ENCODE data around the gene PCSK5. TPM values are rescaled to one million over a fixed set of nuclear protein-coding genes. Genes with fewer than 3 reads are reported as not detected.

Gene PCSK5
- polyA plus RNA-seq, 1 donor (not counting 4 experiments of a cell fraction or from before 2014, with no cell fraction given) = 1.9 TPM

DNA sequence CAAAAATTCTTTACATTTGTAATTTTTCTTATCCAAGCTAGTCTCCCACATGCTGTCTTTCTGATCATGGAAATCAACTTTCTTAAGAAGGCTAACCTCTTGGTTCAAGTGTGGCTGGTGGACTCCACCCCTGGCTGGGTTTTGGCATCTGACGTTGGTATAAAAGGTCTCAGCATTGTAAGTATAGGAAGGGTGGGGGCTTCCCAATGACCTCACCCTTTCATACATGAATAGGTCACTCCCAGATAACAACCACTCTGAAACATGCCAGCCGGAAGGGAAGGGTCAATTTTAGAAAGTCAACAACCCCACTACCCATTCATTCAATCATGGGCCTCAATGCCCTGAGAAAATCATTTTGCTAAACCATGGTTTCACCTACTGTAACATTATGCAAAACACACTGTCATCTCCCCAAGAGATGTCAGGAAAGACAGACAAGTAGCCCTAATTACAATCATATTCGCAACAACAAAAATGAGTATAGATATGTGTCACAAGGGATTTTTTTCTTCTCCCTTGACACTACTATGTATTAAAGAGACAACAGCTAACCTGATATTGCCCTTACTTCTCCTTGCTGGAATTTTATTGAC is 31.9 kb upstream of the PCSK5 start:
- Histone ChIP-seq H3K4me3 (ENCODE audit: control insufficient read depth in 2 of 3, extremely low read depth in 1 of 3, insufficient read depth in 2 of 3, low read depth in 1 of 3, low read length in 3 of 3) (no peak overlapping the region), H3K27me3 (ENCODE audit: control insufficient read depth, extremely low read depth, insufficient read depth, low read length) (no peaks in the 10 kb centered on the region), H3K9me1 (ENCODE audit: control insufficient read depth, extremely low read depth, insufficient read depth, low read length) (no peaks in the 10 kb centered on the region), H3K27ac (ENCODE audit: control insufficient read depth, insufficient read depth, low read length) (no peak overlapping the region), H3K9me3 (ENCODE audit: control insufficient read depth, low read depth, low read length) (no peaks in the 10 kb centered on the region), H3K4me1 (ENCODE audit: control insufficient read depth, extremely low read depth, insufficient read depth, low read length) (no peaks in the 10 kb centered on the region), H3K79me2 (ENCODE audit: control insufficient read depth, insufficient read depth, low read length) (no peaks in the 10 kb centered on the region), H3K4me2 (ENCODE audit: control insufficient read depth, extremely low read depth, insufficient read depth, low read depth, low read length) (no peak overlapping the region), H2AFZ (ENCODE audit: control insufficient read depth, low read length) (no peak overlapping the region), H3K9ac (ENCODE audit: control insufficient read depth, extremely low read depth, insufficient read depth, low read length) (no peak overlapping the region), H3K36me3 (ENCODE audit: control insufficient read depth in 2 of 2, extremely low read depth in 1 of 2, insufficient read depth in 2 of 2, low read length in 2 of 2) (no peaks in the 10 kb centered on the region), H4K20me1 (ENCODE audit: control insufficient read depth, extremely low read depth, insufficient read depth, low read length) (no peaks in the 10 kb centered on the region)
- no peak for FAIRE-seq
- dilution Hi-C loops (cut with MboI; ENCODE audit: extremely low pct_ligation_motif_present, low sequenced_read_pairs) = no loop called here
- TF ChIP-seq EZH2 (IDR thresholded peaks at IDR 0.05; ENCODE audit: low read length) = no peak
- TF ChIP-seq, protein P1, sequence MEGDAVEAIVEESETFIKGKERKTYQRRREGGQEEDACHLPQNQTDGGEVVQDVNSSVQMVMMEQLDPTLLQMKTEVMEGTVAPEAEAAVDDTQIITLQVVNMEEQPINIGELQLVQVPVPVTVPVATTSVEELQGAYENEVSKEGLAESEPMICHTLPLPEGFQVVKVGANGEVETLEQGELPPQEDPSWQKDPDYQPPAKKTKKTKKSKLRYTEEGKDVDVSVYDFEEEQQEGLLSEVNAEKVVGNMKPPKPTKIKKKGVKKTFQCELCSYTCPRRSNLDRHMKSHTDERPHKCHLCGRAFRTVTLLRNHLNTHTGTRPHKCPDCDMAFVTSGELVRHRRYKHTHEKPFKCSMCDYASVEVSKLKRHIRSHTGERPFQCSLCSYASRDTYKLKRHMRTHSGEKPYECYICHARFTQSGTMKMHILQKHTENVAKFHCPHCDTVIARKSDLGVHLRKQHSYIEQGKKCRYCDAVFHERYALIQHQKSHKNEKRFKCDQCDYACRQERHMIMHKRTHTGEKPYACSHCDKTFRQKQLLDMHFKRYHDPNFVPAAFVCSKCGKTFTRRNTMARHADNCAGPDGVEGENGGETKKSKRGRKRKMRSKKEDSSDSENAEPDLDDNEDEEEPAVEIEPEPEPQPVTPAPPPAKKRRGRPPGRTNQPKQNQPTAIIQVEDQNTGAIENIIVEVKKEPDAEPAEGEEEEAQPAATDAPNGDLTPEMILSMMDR (optimal IDR thresholded peaks at IDR 0.05 in 1 of 3, IDR thresholded peaks at IDR 0.05 in 1 of 3, conservative IDR thresholded peaks at IDR 0.05 in 1 of 3; ENCODE audit: extremely low read depth in 1 of 3, insufficient read depth in 2 of 3, low read length in 3 of 3) = no peak
- no peak for DNase-seq (ENCODE audit: low read depth, low spot score)

DNA sequence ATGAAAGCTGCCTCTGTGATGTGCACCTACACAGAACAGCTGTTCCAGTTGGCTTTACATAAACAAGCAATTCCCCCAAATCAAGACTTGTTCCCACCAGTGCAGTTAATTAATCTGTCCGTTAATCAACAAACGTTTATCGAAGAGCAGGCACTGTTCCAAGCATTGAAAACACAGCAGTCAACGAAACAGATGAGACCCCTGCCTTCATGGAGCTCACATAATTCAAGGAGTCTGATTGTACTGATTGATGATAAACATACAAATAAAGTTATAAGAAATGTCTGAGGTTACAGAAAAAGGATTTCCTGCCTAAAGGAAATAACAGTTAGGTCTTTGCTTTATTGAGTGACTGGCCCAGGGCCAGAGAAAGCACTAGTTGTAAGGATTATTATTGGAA is 26.2 kb upstream of the PCSK5 start:
- H4K20me1 ChIP-seq (ENCODE audit: control insufficient read depth, extremely low read depth, insufficient read depth, low read length) = no peaks in the 10 kb centered on the region
- H2AFZ ChIP-seq (ENCODE audit: control insufficient read depth, low read length) = no peak overlapping the region
- H3K27ac ChIP-seq (ENCODE audit: control insufficient read depth, insufficient read depth, low read length) = no peak overlapping the region
- no peaks in the 10 kb centered on the region for H3K9me1 ChIP-seq (ENCODE audit: control insufficient read depth, extremely low read depth, insufficient read depth, low read length)
- H3K36me3 ChIP-seq (ENCODE audit: control insufficient read depth in 2 of 2, extremely low read depth in 1 of 2, insufficient read depth in 2 of 2, low read length in 2 of 2) = no peaks in the 10 kb centered on the region
- TF ChIP-seq, protein P1 (optimal IDR thresholded peaks at IDR 0.05 in 1 of 3, IDR thresholded peaks at IDR 0.05 in 1 of 3, conservative IDR thresholded peaks at IDR 0.05 in 1 of 3; ENCODE audit: extremely low read depth in 1 of 3, insufficient read depth in 2 of 3, low read length in 3 of 3) = no peak
- no peak for TF ChIP-seq EZH2 (IDR thresholded peaks at IDR 0.05; ENCODE audit: low read length)
- H3K4me3 ChIP-seq (ENCODE audit: control insufficient read depth in 2 of 3, extremely low read depth in 1 of 3, insufficient read depth in 2 of 3, low read depth in 1 of 3, low read length in 3 of 3) = no peak overlapping the region
- no peaks in the 10 kb centered on the region for H3K79me2 ChIP-seq (ENCODE audit: control insufficient read depth, insufficient read depth, low read length)
- no peaks in the 10 kb centered on the region for H3K4me1 ChIP-seq (ENCODE audit: control insufficient read depth, extremely low read depth, insufficient read depth, low read length)
- no peaks in the 10 kb centered on the region for H3K9me3 ChIP-seq (ENCODE audit: control insufficient read depth, low read depth, low read length)
- DNase-seq (ENCODE audit: low read depth, low spot score) (no peak), FAIRE-seq (no peak)
- dilution Hi-C loops (cut with MboI; ENCODE audit: extremely low pct_ligation_motif_present, low sequenced_read_pairs) = no loop called here
- no peaks in the 10 kb centered on the region for H3K27me3 ChIP-seq (ENCODE audit: control insufficient read depth, extremely low read depth, insufficient read depth, low read length)
- H3K9ac ChIP-seq (ENCODE audit: control insufficient read depth, extremely low read depth, insufficient read depth, low read length) = no peak overlapping the region
- no peak overlapping the region for H3K4me2 ChIP-seq (ENCODE audit: control insufficient read depth, extremely low read depth, insufficient read depth, low read depth, low read length)
